NCI-H1048 (cell line): ENCODE results near the gene FOXL2.

Experiments
- DNase-seq: peaks from one replicate; lab custom pipeline; 2025; lab: John Stamatoyannopoulos, UW

FOXL2 gene

DNA sequence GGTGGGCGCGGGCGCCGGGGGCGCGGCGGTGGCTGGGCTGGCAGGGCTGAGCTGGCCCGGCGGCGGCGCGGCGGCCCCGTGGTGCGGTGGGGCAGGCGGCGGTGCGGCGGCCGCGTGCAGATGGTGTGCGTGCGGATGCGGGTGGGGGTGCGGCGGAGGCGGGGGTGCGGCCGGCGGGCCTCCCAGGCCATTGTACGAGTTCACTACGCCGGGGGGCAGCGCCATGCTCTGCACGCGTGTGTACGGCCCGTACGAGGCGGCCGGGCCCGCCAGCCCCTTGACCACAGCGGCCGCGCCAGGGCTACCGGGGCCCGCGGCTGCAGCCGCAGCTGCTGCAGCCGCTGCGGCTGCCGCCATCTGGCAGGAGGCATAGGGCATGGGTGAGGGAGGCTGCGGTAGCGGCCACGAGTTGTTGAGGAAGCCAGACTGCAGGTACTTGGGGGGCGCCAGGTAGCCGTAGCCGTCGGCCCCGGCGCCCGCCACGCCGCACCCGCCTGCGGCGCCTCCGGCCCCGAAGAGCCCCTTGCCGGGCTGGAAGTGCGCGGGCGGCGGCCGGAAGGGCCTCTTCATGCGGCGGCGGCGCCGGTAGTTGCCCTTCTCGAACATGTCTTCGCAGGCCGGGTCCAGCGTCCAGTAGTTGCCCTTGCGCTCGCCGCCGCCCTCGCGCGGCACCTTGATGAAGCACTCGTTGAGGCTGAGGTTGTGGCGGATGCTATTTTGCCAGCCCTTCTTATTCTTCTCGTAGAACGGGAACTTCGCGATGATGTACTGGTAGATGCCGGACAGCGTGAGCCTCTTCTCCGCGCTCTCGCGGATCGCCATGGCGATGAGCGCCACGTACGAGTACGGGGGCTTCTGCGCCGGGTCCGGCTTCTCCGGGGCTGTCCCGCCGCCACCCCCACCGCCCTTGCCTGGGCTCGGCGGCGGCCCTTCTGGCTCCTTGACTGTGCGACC, 951 bp downstream of the FOXL2 start:
- DNase-seq: no peak

DNA sequence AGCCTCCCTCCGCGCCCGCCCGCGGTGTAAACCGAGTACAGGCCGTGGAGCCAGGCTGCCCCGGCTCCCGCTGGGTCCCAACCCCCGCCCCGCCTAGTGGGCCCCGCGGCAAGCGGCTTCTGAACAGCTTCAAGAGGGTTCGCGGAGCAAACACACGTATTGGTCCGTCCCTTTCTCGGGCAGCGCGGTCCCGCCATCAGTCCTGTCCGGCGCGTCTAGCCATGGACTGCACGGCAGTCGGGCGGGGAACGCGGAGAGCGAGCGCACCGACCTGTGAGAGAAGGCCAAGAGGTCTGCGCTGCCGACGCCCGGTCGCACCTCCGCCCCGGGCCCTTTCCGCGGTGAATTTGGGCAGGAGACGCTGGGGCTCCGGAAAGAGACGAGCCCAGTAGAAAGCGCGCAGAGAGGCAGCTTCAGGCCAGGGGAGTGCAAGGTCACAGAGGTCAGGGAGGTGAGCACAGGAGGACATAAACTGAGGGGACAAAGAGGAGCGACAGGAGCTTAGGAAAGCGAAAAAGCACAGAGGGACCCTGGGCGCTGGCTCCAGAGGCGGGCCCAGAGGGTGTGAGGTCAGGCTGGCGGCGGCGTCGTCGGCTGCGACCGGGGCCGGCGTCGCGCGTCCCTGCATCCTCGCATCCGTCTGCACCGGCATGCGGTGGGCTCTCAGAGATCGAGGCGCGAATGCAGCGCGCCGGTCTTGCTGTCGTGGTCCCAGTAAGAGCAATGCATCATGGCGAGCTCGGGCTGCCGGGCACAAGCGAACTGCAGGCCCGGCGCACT, 1.8 kb downstream of the FOXL2 start:
- no peak for DNase-seq

DNA sequence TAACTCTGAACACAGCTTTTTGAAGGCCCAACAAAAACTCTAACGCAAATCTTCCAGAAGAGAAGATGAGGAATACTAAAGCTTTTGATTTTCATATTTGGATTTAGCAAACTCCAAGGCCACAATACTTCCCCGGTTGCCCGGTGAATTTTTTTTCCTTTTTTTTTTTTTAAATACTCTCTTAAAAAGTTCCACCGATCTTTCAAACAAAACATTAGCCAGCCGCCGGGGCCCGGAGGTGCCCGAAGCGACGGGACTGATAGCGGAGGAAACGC, 2.3 kb downstream of the FOXL2 start:
- DNase-seq: no peak

DNA sequence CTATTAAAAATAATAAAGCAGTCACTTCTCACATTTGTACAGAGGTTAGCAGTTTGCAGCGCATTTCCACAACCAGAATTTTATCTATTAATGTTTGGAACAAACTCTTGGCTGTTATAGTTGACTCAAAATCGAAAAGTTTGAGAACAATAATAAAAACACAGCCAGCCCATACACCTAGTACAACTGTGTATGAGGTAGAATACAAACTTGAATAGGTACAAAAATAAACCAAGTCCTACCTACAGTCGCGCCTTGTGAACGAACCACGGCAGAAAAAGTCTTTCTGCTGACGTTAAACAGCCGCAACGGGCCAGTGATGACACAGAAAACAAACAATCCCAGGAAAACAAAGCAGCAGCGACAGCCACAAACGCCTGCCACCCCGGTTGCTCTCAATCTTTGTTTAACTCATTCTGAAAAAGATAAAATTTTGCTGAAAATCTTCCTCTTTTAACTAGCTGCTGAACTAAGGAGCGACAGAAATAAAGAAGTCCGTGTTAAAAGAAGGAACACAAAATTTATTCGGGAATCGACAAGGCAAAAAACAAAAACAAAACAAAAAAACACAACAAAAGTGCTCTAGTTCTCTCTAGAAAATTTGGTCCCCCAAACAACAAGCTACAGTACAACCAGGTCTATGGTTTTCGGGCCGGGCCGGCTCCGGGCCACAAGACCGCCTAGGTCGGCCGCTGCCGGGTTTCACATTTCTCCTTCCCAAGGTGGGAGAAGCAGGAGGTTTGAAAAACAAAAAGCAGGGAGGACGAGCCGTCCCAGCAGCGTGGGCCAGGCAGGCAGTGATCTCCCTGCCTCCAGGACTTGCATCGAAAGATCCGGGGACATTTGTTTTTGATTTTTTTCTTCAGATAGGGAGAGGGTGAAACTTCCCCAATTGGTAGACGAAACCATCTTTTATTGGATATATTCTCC, 2.9 kb downstream of the FOXL2 start:
- DNase-seq: no peak

DNA sequence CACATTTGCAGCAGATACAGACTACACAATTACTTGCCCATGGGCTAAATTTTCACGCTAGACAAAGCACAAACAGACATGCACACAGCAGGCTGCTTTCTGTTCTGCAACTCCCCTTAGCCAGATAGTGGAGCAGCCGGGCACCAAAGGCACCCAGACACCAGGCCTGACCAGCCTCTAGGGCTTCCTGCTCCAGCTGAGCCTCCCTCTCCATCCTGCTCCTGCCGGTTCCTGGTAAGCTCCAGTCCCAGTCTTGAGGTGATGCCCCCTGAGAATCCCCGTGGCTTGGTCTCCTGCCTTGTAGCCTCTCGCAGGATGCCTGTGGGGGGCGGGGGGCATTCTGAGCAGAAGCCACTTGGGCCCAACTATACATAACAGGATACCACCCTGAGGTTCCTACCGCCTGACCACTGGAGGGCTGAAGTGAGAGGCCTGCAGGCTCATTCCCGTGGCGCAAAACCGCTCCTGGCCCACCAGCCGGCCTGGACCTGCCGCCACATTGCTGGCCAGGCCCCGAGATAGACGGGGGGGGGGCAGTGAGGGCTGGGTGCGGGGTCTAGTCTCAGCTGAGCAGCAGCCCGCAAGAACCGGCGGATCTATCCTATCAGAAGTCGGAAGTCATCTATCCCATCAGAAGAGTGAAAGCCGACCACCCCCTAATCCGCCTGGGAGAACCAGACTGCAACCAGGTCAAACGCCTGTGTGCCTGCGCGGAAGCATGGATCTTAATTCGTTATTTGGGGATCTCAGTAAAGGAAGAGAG, 3.9 kb downstream of the FOXL2 start:
- no peak for DNase-seq

DNA sequence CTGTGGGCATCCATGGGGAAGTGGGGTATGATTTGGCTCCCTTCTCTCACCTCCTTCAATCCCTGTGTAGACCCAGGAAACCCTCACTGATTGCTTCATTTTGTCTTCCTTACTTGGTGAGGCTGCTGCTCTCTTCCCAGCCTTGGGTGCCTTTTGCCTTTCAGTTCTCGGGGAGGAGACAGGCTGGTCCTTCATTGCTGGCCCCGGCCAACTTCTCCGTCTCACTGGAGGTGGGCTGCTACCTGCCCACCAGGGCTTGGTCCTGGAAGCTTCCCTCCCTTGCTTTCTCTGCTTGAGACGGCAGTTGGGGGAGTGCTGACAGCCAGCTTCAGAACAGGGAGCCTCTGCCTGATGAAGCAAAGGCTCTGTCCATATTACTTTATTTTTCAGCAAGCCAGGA, 4.7 kb downstream of the FOXL2 start:
- no peak for DNase-seq

DNA sequence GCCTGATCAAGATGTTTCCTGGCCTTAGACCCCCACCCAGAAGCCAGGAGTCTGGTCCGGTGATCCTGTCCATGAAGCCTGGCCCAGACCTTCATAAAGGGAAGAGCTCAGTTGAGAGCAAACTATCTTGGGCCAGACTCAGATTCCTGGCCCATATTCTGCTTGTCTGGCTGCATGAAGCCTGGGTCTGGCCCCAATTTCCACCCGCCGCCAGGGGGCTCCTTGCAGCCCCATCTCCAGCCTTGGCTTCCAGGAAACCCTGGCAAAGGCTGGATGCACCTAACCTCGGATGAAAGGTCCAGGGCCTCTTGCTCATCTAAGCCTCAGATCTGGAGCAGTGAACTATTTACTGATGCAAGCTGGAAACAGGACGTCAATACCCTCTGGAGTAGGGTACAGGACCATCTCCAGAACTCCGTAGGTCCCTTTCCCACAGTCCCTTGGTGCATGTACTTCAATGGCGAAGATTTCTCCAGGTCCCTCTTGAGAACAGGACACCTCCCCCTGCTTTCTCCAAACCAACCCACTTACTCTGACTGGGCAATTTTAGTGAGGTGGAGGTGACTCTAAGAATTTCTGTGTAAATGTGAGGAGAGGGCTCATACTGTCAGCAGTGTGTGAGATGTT, 5.6 kb downstream of the FOXL2 start:
- no peak for DNase-seq

DNA sequence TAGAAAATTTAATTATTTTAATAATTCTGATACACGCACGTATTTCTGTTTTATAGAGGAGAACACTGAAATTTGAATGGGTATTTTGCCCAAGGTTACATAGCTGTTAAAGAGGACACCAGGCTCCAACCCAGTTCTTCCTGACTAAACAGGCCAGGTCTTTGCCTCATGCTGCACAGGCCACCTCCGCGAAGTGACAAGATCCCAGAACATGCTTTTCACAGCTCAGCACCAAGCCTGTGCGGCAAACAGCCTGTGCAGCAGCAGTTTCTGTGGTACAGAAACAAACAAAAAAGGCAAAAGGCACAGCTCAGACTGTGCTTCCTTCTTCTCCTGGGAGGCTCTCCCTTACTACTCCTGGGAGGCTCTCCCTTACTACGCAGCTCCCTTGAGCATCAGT, 6.5 kb downstream of the FOXL2 start:
- no peak for DNase-seq

DNA sequence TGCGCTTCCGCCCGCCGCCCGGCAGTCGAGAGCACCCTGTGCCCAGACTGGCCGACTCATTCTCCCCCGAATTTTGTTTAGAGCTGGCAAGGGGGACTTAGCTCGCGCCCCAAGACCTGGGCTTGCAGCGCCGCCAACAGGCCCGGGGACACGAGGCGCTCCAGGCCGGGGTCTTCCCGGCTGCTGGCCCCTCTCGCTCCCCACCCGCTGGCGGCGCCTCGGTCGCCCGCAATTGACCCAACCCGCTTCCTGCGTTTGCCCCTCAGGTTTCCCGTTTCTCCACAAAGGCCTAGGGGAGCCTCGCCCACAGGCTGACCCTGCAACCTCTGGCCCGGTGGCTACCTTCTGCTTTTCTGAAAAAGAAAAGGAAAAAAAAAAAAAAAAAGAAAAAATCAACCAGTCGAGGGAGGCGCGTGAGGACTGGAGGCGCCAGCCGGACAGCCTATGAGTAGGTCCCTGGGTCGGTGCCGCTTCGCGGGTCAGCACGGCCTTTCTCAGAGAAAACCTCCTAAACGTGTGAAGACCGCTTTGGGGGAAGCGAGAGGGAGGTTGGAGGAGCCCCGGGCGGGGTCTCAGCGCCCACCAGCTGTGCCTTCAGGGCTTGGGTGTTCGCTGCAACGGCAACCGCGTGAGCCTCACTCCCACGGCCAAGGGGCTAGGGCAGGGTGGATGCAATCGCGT, 7.2 kb downstream of the FOXL2 start:
- no peak for DNase-seq

DNA sequence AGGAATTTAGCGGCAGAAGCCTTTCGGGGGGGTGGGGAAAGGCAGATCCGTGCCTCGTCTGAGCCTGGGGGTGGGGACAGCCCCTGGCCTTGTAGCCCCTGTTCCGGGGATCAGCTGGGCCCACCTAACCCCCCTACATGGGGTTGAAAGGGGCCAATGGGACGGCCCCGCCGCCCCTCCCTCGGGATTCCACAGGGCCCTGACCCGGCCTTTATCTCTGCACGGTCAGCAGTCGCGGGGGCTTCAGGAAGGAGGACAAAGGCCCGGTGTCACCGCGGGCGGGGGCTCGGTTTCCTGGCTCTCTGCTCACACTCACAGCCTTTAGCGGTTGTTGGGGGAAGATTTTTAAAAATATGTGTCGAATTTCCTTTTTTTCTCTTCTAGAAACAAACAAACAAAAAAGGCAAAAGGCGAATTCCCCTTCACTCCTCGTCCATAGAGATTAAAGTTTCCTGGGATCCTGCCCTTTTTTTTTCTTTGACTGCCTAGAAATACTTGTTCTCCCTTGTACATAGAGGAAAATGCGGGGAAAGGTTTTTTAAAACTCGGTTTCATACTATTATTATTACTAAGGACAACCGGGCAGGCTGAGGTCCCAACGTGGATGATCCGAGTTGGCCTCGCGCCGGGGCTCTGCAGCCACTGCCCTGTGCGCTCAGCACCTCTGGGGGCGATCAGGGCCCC, 7.9 kb downstream of the FOXL2 start:
- no peak for DNase-seq

DNA sequence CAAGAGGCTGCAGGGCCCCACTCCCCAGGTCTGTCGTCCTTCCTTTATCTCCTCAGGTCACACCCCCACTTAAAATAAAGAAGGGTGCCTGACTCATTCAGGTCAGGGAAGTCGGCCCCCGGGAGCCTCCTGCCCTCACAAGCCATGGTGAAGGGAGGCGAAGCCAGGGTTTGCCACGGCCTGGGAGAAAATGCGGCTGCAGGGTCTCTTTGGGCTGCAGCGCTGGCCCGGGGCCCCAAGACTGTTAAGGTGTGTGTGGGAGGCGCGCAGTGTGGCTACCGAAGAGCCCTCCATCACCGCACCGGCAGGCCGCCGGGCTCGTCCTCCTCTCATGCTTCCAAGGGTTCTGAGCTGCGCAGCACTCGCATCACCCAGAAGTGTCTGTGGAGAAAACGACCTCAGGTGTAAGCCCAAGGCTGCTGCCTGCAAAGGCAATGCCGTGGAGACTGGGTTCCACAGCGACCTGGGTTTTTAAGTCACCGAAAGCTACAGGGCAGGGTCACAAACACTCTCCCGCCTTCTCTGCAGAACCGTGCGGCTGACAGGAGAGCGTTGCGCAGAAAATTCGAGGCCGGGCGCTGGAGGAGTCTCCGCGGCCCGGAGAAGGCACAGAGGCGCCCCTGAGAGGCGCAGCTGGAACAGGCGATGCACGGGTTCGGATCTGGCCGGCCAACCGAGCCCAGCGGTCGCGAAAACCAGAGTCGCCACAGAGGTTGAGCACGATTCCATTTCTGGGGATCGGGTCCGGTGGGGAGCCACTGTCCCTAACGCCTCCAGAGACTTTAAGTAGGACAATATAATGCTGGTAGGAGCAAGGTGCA, 8.7 kb downstream of the FOXL2 start:
- no peak for DNase-seq

DNA sequence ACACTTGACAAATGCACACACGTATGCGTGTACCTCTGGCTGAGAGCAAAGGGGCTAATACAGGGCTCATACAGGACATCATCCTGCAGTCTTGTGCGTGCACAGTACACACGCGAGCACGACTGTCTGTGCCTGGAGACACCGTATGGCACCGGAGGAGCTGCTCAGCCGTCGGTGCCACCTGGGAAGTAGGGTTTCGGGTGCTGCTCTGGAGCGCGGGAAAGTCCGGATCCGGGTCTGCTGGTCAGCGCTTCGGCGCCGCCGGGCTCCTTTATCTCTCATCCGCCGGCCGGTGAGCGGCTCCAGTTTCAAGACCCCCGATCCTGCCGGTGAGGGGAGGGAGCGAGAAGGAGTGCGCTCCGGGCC, 9.3 kb downstream of the FOXL2 start:
- no peak for DNase-seq

DNA sequence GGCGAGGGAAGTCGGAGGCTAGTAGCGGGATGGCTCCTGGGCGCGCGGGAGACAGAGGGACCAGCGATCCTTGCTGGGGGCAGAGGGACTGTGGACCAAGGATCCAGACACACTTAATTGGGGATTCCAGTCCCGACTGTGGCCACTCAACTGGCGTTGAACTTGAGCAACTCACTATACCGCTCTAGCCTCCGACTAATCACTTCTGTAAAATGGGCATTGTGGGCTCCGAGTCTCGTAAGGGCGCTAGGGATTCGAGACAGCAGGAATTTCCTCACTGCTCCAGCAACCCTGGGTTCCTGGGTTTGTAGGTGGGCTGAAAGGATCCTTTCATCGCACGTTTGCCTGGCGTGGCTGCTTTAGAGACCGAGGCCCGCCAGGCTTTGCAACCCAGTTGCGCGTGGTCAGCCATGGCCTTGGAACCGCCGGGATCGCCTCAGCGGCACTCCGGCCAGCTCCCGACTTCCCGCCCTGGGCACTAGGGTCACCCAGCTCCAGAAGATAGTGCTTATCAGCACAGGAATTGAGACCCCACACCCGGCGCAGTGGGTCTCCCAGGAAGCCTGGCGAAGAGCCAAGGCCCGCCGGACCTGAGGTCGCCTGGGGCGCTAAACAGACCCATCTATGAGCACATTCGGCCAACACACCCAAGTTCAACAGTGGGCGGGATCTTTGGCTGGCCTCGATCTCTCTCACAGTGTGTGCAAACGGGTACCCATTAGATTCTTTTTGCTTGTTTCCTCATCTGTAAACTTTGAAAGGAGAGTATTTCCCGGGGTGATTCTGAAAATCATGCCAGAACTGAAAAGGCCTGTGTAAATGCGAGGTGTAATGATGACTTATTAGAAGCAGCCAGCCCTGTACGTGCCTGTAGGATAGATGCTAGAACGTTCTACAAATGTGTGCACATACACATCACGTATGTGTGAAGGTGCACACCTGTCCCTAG, 9.9 kb downstream of the FOXL2 start:
- DNase-seq: no peak

DNA sequence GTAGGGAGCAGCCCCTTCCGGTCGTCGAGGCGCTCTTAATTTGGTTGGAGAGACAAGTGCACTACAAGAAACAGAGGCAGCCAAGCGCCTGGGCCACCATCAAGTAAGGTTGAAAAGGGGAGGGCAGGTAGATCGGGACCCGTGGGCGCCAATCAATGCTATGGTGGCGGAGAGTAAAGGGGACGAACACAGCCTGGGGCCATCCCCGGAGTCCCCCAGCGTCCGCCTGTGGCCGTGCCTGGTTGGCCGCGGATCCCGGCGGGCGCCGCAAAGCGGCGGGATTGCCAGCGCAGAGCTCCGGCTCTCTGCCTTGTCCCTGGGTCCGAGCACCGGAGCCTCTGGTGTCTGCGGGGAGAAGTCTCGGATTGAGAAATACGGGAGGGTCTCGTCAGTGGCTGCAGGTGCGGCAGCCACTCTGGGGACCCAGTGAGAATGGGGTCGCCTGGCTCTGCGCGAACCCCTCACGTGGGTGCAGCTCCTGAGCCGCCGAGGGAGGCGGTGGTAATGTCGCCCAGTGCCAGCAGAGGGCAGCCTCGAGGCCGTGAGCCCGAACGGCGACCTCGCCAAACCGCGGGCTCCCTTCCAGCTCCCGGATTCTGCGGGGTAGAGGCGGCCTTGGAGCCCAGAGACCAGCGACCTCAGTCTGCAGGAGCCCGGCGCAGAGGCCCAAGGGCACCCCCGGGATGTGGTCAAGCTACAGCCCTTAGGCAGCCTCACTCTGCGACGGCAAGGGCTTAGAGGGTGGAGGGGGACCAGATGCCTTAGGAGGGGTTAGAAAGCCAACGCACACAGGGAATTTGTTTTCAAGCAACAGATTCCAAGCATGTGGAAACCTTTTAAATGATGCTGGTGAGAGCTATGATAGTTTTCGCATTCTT, 10.8 kb downstream of the FOXL2 start:
- DNase-seq: peak; percentile 54

DNA sequence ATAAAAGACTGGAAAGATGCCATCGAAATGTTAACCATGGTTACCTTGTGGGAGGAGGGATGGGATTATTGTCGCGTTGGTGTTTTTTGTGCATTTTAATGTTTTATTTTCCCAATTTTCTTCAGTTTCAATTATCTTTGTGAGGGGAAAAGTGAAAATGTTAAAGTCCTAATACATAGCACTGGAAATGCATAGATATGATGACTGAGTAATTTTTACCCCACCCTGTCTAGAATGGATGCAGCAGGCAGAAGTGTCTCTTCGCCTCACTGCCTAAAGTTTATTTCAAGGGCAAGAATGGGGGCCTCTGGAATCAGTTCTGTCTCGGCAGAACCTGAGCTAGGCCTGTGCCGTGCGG, 11.5 kb downstream of the FOXL2 start:
- no peak for DNase-seq

DNA sequence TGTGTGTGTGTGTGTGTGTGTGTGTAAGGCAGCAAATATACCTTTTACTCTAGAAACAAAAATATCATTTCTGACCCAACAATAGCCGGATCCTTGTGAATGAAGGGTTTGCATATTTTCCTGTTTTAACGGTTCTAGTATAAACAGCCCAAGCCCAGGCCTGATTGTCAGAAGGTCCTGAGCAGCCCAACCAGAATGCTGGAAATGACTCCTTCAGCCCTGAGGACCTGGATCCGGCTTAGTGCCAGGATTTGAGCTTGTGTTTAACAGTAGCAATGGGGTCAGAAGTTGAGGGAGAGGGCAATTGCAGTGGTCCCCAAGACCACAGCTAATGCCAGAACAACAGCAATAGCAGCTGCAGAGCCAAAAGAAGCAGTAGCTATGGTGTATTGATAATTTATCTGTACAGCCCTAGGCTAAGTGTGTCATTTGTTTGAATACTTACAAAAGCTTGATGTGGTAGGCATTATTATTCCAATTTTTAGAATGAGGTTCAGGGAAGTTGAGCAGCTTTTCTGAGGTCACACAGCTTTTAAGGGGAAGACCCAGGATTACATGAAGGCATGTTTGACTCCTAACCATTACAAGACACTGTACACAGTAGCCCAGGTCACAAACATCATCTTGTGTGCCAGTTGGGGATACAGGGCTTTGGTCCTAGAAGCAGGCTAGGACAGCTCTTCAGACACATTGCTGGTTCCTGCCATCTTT, 12.8 kb downstream of the FOXL2 start:
- DNase-seq: no peak
